ENCODE measurements around the gene FOXA1.

The FOXA1 gene

DNA sequence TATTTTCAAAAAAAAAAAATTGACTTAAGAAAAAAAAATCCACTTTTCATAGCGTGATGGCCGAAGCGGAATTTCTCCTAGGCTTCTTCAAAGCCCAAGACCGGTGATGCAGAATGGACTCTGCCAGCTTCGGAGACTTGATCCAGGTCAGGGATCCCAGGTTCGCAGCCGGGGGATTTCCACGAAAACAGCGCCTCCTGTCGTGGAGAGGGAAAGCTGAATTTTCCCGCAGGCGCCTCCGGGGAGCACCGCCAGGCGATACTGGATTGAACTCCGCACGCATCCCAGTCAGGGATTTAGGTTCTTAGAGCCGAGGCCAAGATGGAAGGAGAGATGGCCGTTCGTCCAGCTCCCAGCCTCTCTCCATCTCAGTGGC lies 2.5 kb upstream of the FOXA1 start:
- Histone ChIP-seq H3K27ac (ENCODE audit: low read length) (no peak overlapping the region), H3K4me3 (ENCODE audit: low read length) (no peak overlapping the region), H3K4me2 (ENCODE audit: low read depth, low read length) (no peak overlapping the region), H3K9me2 (replicated peaks; ENCODE audit: insufficient read depth, low read length) (no peaks in the 10 kb centered on the region), H3K36me3 (replicated peaks; ENCODE audit: insufficient read depth, low read length) (no peaks in the 10 kb centered on the region), H4K20me1 (ENCODE audit: insufficient read depth, low read length) (no peaks in the 10 kb centered on the region), H2AFZ (ENCODE audit: low read length) (no peak overlapping the region), H3F3A (ENCODE audit: insufficient read depth, low read length) (peaks cover 7% of the 10 kb centered on the region), H3K9me3 (replicated peaks; ENCODE audit: insufficient read depth, low read length) (no peaks in the 10 kb centered on the region), H3K9ac (ENCODE audit: low read length) (no peak overlapping the region), H3K4me1 (ENCODE audit: low read length) (no peaks in the 10 kb centered on the region), H3K79me2 (ENCODE audit: low read length) (peaks cover 13% of the 10 kb centered on the region), H3K27me3 (replicated peaks; ENCODE audit: insufficient read depth, low read length) (no peaks in the 10 kb centered on the region)
- no peak for DNase-seq
- TF ChIP-seq, protein P1, sequence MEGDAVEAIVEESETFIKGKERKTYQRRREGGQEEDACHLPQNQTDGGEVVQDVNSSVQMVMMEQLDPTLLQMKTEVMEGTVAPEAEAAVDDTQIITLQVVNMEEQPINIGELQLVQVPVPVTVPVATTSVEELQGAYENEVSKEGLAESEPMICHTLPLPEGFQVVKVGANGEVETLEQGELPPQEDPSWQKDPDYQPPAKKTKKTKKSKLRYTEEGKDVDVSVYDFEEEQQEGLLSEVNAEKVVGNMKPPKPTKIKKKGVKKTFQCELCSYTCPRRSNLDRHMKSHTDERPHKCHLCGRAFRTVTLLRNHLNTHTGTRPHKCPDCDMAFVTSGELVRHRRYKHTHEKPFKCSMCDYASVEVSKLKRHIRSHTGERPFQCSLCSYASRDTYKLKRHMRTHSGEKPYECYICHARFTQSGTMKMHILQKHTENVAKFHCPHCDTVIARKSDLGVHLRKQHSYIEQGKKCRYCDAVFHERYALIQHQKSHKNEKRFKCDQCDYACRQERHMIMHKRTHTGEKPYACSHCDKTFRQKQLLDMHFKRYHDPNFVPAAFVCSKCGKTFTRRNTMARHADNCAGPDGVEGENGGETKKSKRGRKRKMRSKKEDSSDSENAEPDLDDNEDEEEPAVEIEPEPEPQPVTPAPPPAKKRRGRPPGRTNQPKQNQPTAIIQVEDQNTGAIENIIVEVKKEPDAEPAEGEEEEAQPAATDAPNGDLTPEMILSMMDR (IDR thresholded peaks at IDR 0.05; ENCODE audit: low read length) = no peak
- TF ChIP-seq EZH2phosphoT487 (IDR thresholded peaks at IDR 0.05; ENCODE audit: low read length) (no peak), EZH2 (optimal IDR thresholded peaks at IDR 0.05; ENCODE audit: low read depth, low read length) (no peak)

DNA sequence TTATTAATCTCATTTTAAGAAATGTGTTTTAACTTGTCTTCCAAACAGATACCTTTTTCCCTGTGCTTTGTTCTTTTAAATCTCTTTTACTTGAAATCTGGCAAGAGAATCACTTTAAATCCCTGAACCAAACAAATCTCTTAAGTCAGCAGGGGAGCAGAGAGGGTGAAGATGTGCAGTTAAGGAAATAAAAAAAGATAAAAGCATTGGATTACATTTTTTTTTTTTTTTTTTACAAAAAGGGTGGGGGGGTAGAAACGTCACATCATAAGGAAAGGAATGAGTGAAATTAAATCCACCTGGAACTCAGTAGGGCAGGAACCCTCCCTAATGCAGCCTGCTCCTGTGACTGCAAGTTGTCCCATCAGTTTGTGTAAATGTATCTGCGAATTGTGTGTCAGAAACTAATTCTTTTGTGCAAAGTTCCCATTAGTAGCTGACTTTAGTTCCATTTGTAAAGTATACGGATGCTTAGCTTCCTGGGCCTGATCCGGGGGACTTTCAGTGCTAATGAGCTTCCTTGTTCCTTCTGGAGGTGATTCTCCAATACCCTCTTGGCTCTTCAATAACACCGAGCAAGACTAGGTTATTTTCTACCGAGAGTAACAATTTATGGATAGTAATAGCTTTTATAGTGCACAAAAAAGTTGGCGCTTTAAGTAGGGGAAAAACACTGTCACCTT lies 1.9 kb upstream of the FOXA1 start:
- no peaks in the 10 kb centered on the region for H3K9me3 ChIP-seq (replicated peaks; ENCODE audit: insufficient read depth, low read length)
- no peak overlapping the region for H3K4me3 ChIP-seq (ENCODE audit: low read length)
- H3K4me1 ChIP-seq (ENCODE audit: low read length) = no peaks in the 10 kb centered on the region
- no peaks in the 10 kb centered on the region for H3K27me3 ChIP-seq (replicated peaks; ENCODE audit: insufficient read depth, low read length)
- H3K4me2 ChIP-seq (ENCODE audit: low read depth, low read length) = no peak overlapping the region
- H3K9me2 ChIP-seq (replicated peaks; ENCODE audit: insufficient read depth, low read length) = no peaks in the 10 kb centered on the region
- TF ChIP-seq EZH2 (optimal IDR thresholded peaks at IDR 0.05; ENCODE audit: low read depth, low read length) (no peak), EZH2phosphoT487 (IDR thresholded peaks at IDR 0.05; ENCODE audit: low read length) (no peak)
- TF ChIP-seq, protein P1 (IDR thresholded peaks at IDR 0.05; ENCODE audit: low read length) = no peak
- H3K27ac ChIP-seq (ENCODE audit: low read length) = no peak overlapping the region
- H3K36me3 ChIP-seq (replicated peaks; ENCODE audit: insufficient read depth, low read length) = no peaks in the 10 kb centered on the region
- H3K79me2 ChIP-seq (ENCODE audit: low read length) = peaks cover 13% of the 10 kb centered on the region
- H3K9ac ChIP-seq (ENCODE audit: low read length) = no peak overlapping the region
- H4K20me1 ChIP-seq (ENCODE audit: insufficient read depth, low read length) = no peaks in the 10 kb centered on the region
- DNase-seq = no peak
- no peak overlapping the region for H2AFZ ChIP-seq (ENCODE audit: low read length)
- peaks cover 7% of the 10 kb centered on the region for H3F3A ChIP-seq (ENCODE audit: insufficient read depth, low read length)

GRCh38 chr14:37595809-37596621 lies 966 bp upstream of the FOXA1 start:
- Histone ChIP-seq H3K36me3 (replicated peaks; ENCODE audit: insufficient read depth, low read length) (no peaks in the 10 kb centered on the region), H3K4me1 (ENCODE audit: low read length) (no peaks in the 10 kb centered on the region), H3K9me3 (replicated peaks; ENCODE audit: insufficient read depth, low read length) (no peaks in the 10 kb centered on the region), H3K4me3 (ENCODE audit: low read length) (peak overlapping the region; percentile 57), H3K27me3 (replicated peaks; ENCODE audit: insufficient read depth, low read length) (no peaks in the 10 kb centered on the region), H3K79me2 (ENCODE audit: low read length) (peaks cover 13% of the 10 kb centered on the region), H3K9me2 (replicated peaks; ENCODE audit: insufficient read depth, low read length) (no peaks in the 10 kb centered on the region), H4K20me1 (ENCODE audit: insufficient read depth, low read length) (no peaks in the 10 kb centered on the region), H3K4me2 (ENCODE audit: low read depth, low read length) (peak overlapping the region; percentile 62), H3F3A (ENCODE audit: insufficient read depth, low read length) (peaks cover 7% of the 10 kb centered on the region), H3K27ac (ENCODE audit: low read length) (peak overlapping the region; percentile 82; the same call in 1 of the 2 replicates), H2AFZ (ENCODE audit: low read length) (peak overlapping the region; percentile 67), H3K9ac (ENCODE audit: low read length) (peak overlapping the region; percentile 72)
- peak; percentile 79 for DNase-seq
- no peak for TF ChIP-seq EZH2 (optimal IDR thresholded peaks at IDR 0.05; ENCODE audit: low read depth, low read length)

Measured in MM.1S (cell line).